Ectodermal cell (in vitro differentiated cells): ENCODE results near the gene HOXA3.
A peak's percentile ranks its signal among the peaks of the same experiment; 100 is the strongest.

Experiments used
- H3K27ac ChIP-seq: 2 replicates; pipeline ENCODE4 v1.7.0; 2013; ENCODE audit warnings: mild to moderate bottlenecking, low read depth, low read length; ENCODE audit not compliant: insufficient read depth, poor library complexity, severe bottlenecking
- H3K27me3 ChIP-seq: 2 replicates; pipeline ENCODE4 v1.7.0; 2013; ENCODE audit warnings: mild to moderate bottlenecking, low read length; ENCODE audit not compliant: insufficient read depth, control insufficient read depth, poor library complexity, severe bottlenecking
- H3K36me3 ChIP-seq: one replicate; pipeline ENCODE4 v1.7.0; 2013; ENCODE audit warnings: low read length; ENCODE audit not compliant: control insufficient read depth, insufficient read depth
- H3K4me1 ChIP-seq: one replicate; pipeline ENCODE4 v1.7.0; 2013; ENCODE audit warnings: low read length; ENCODE audit not compliant: control insufficient read depth, insufficient read depth
- H3K4me3 ChIP-seq: 2 replicates; pipeline ENCODE4 v1.7.0; 2013; ENCODE audit warnings: low read depth, low read length, control low read depth; ENCODE audit not compliant: insufficient read depth
- H3K9me3 ChIP-seq: 2 replicates; pipeline ENCODE4 v1.7.0; 2013; ENCODE audit warnings: mild to moderate bottlenecking, low read length, moderate library complexity; ENCODE audit not compliant: control insufficient read depth
- WGBS, 2 experiments: methylation state at CpG; one replicate each; pipeline ENCODE4 v1.1.7; 2013; ENCODE audit warnings: missing lambda C conversion rate in 2 of 2; 5-methylcytosine and 5-hydroxymethylcytosine counted together

Gene HOXA3

DNA sequence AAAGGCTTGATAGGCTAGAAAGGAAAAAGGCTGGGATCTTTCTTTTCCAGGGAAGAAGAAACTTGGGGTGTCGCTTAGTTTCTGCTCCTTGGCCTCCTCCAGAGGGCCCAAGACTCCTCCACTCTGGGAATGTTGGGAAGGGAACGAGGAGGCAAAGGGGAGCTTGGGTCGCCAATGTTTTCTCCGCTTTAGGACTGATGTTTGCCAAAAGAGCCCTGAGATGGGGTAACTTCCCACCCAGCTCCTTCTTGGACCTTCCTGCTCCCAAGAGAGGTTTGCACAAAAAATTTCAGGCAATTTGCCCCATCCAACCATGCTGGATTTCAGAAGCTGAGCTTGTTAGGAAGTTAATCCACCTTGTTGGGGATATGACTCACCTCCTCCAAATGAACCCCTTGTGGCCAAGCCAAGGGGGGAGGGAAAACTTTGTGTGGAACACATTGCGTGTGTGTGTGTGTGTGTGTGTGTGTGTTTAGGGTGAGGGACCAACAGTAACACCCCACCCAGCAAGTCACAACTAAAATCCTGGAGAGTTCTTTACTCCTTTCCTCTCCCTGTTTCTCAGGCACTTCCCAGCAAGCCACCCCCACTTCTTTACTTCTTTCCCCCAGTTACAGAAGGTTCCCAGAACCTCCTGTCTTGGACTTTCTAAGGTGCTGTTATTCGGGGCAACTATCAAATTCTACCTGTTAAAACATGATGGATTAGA is 41.2 kb downstream of the HOXA3 start:
- peaks cover 99% of the 10 kb centered on the region for H3K27me3 ChIP-seq
- 6 to 9% methylated on average over 4 to 5 of the region's 6 CpGs for WGBS, 2 experiments
- no peaks in the 10 kb centered on the region for H3K4me1 ChIP-seq
- peak overlapping the region; percentile 39 for H3K27ac ChIP-seq
- H3K4me3 ChIP-seq = no peak overlapping the region
- no peaks in the 10 kb centered on the region for H3K9me3 ChIP-seq
- H3K36me3 ChIP-seq = no peaks in the 10 kb centered on the region

DNA sequence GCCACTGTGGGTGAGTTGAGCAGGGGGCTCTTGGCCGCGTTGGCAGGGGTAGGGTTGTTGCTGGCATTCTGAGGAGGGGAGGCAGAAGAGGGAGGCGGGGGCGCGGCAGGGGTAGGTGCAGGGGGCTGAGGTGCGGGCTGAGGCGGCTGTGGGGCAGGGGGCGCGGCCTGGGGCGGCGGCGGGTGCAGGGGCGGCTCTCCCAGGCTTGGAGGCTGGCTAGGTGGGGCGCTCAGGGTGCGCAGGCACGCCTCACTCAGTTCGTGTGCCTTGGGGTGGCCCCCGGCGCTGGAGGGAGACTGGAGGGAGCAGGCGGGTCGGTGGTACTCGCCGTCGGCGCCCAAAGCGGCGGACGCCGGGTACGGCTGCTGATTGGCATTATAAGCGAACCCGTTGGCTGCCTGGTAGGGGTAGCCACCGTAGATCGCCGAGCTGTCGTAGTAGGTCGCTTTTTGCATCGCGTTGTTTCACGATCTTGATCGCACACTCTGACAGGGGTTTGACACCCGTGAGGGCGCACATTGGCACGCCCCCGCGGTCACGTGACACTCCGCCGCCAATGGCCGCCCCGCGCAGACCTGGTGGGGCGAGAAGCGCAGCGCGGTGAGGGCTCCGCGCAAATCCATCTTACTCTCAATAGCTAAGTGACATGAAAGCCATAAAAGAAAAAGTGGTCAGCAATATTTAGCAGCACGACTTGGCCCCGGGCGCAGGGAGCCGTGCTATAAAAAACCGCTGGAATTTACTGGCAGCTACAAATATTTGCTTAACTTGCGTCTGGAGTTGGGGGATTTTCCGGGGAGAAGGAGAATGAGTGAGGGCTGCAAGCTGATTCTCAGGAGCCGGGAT is 42.0 kb downstream of the HOXA3 start:
- H3K27ac ChIP-seq = peak overlapping the region; percentile 39
- 3% methylated on average over 66 of the region's 66 CpGs for WGBS, 2 experiments
- H3K4me3 ChIP-seq = no peak overlapping the region
- H3K4me1 ChIP-seq = no peaks in the 10 kb centered on the region
- peaks cover 99% of the 10 kb centered on the region for H3K27me3 ChIP-seq
- no peaks in the 10 kb centered on the region for H3K36me3 ChIP-seq
- no peaks in the 10 kb centered on the region for H3K9me3 ChIP-seq

DNA sequence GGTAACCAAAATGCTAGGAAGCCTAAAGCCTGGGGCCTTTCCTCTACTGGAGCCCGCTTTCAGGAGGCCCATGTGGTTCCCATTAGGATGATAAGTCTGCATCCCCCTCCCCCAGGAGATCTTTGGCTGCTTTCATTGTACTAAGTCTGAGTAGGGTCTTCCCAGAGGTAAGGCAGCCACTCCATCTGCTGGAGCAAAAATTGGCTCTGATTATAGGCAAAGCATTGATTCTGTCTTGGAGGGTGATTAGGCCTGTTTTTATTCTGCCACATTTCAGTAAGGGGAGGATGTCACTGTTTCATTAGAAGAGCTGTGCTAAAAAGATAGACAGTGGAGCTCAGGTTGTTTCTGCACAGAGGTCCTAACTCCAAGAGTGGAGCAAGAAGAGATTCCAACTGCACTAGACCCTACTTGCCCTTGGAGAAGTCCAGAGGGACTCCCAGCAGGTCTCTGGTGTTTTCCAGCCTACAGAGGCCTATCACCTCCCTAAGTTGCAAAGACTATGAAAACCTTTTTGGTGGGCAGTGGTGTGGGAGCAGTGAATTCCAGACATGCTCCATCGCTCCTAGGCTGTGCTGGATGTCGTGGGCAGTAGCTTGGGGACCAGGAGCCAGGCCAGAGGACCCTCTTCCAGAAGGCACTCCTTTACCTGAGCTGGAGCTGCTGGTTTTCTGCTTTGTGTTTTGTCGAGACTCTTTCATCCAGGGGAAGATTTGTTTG is 42.8 kb downstream of the HOXA3 start:
- Histone ChIP-seq H3K4me3 (no peak overlapping the region), H3K27ac (no peak overlapping the region), H3K27me3 (peaks cover 99% of the 10 kb centered on the region), H3K4me1 (no peaks in the 10 kb centered on the region), H3K9me3 (no peaks in the 10 kb centered on the region), H3K36me3 (no peaks in the 10 kb centered on the region)
- 37 to 44% methylated on average over 4 of the region's 4 CpGs for WGBS, 2 experiments

DNA sequence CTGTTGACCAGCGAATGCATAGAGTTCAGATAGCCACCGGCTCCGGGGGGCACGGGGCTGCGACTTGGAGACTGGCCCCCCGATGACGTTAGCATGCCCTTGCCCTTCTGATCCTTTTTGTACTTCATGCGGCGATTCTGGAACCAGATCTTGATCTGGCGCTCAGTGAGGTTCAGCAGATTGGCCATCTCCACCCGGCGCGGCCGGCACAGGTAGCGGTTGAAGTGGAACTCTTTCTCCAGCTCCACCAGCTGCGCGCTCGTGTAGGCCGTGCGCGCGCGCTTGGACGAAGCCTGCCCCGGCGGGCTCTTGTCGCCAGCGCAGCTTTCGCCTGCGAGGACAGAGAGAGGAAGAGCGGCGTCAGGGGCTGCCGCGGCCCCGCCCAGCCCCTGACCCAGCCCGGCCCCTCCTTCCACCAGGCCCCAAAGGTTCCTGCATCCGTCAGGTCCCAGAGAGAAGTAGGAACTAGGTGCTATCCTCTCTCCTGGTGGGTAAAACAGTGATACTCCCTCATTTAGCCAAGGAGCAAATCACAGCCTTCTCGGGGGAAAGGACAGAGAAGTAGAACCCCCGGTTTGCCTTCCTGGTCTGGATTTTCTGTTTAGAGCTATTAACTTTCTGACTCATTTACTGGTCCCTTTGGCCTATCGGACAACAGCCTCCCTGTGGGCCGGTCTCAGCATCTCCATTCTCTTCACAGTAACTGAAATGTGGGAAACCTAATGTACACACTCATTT is 43.8 kb downstream of the HOXA3 start:
- Histone ChIP-seq H3K4me1 (no peaks in the 10 kb centered on the region), H3K36me3 (no peaks in the 10 kb centered on the region), H3K9me3 (no peaks in the 10 kb centered on the region), H3K27ac (no peak overlapping the region), H3K27me3 (peaks cover 100% of the 10 kb centered on the region), H3K4me3 (no peak overlapping the region)
- 3% methylated on average over 41 of the region's 41 CpGs for WGBS, 2 experiments

DNA sequence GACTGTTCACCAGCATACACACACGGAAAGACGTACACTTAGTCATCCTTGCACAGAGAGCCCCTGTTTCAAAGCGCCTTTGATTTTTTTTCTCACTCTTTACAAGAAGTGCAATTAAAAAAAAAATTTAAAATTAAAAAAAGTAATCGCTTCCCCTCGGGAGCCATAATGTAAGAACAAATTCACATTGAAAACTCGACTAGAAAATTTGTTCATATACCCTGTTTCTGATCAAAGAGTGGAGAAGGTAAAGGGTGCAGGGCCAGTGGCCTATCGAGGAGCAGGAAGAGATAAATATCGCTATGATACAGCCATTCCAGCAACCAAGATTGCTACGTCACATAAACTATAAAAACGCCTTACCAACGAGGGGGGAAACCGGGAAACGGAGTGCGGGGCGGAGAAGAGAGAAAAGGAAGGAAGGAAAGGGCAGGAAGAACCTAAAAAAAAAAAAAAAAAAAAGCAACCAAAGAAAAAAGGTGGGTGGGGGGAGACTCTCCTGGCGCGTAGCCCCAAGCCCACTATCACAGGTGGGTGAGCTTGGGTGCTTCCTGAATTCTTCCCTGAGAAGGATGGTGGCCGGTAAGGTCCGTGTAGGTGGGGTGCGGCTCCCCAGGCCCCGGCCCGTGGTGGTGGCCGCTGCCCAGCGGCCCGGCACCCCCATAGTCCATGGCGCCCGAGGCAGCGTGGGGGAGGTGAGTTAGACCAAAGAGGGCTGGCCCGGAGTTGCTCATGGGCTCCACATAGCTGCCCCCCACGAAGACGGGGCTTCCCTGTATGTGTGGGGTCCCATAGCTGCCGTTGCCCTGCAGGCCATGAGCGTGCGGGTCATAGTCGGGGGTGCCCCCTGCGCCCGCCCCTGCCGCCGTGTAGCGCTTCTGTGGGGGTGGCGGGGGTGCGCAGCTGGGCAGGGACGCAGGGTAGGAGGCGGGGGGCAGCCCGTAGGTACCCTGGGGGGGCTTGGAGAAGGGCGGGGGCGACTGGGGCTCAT is 44.7 kb downstream of the HOXA3 start:
- Histone ChIP-seq H3K27ac (no peak overlapping the region), H3K36me3 (no peaks in the 10 kb centered on the region), H3K9me3 (no peaks in the 10 kb centered on the region), H3K4me3 (peak overlapping the region; percentile 8), H3K4me1 (no peaks in the 10 kb centered on the region), H3K27me3 (peaks cover 100% of the 10 kb centered on the region)
- WGBS, 2 experiments = 6 to 7% methylated on average over 43 to 46 of the region's 47 CpGs

DNA sequence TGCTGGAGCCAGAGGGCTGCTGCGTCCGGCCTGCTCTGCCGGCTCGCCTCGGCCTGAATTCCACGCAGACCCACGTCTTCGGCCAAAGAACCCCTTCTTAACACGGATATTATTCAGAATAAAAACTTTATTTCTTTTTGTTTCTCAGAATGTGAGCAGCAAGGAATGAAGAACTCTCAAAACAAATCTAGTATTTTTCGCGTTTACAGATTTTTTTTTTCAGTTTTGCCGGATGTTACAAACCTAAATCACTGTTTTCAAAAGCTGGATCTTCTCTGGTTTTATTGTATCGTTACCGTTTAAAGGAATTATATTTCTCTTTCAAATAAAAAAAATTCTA is 45.5 kb downstream of the HOXA3 start:
- H3K36me3 ChIP-seq = no peaks in the 10 kb centered on the region
- H3K4me3 ChIP-seq = peak overlapping the region; percentile 23
- H3K27me3 ChIP-seq = peaks cover 100% of the 10 kb centered on the region
- H3K9me3 ChIP-seq = no peaks in the 10 kb centered on the region
- H3K27ac ChIP-seq = no peak overlapping the region
- H3K4me1 ChIP-seq = no peaks in the 10 kb centered on the region
- 2 to 4% methylated on average over 12 to 14 of the region's 14 CpGs for WGBS, 2 experiments

DNA sequence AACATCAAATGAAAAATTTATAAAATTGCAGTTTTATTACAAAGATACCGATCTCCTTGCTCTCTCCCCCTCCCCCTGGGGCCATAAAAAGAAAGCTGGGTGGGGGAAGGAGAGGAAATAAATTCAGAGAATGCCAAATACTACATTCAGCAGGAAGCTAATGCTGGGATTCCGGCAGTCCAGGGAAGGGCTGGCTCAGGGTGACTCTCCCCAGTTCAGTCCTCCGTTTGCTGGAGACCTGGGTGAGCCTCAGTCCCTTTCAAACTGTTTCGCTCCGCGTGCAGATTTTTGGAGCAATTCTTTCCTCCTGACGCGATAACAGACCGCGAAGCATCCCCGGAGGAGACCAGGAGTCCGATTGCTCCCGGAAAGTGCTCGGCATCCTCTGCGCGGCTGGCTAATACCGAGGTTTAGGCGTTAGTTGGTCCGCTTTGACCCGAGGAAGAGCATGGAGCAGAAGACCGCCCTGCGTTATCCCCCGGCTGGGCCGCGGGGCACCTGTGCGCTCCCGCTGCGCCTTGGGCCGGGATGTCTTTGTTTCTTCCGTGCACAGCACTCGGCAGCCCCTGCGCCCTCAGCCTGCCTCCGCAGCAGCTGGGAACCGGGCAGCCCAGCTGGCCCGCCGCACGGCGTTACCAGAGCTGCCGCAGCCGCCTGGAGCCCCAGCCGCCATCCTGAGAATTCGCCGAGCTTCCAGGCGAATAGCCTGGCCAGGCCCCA is 46.0 kb downstream of the HOXA3 start:
- Histone ChIP-seq H3K4me3 (peak overlapping the region; percentile 23), H3K4me1 (no peaks in the 10 kb centered on the region), H3K36me3 (no peaks in the 10 kb centered on the region), H3K9me3 (no peaks in the 10 kb centered on the region), H3K27ac (peak overlapping the region; percentile 19), H3K27me3 (peaks cover 100% of the 10 kb centered on the region)
- 1% methylated on average over 43 of the region's 44 CpGs for WGBS, 2 experiments

DNA sequence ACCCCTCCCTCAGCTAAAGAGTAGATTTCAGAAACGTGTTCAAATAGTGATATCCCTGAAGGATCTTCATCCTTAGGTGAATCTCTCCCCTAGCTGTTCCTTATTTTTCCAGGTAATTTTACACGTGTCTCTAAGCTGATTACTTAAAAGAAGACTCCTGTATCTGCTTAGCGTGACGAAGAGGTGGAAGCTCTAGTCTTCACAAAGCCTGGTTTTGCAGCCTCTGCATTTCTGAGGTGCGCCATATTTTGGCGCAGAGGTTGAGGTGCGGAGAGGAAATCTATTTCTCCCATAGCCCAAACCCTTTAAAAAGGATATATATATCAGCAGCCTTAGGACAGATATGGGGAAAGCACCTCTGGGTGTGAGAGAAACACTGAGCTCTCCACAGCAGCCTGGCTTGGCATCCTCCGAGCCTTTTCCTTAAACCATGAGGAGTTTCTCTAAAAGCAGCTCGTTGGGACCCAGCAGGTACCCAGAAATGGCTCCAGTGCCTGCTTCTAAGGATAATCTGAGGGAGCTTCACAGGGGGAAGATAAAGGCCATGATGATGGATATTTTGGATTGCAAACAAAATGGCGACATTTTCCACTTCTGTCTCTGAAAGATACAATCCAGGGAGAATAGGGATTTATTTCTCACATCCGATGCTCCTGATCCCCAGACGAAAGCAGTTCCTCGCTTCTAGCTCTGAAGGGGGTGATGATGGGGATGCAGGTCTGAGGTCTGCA is 46.9 kb downstream of the HOXA3 start:
- H3K4me3 ChIP-seq = peak overlapping the region; percentile 23
- no peaks in the 10 kb centered on the region for H3K9me3 ChIP-seq
- H3K4me1 ChIP-seq = no peaks in the 10 kb centered on the region
- H3K27ac ChIP-seq = peak overlapping the region; percentile 3
- no peaks in the 10 kb centered on the region for H3K36me3 ChIP-seq
- H3K27me3 ChIP-seq = peaks cover 100% of the 10 kb centered on the region
- WGBS, 2 experiments = 7 to 9% methylated on average over 10 to 13 of the region's 13 CpGs
